ENCODE results near the gene PNPT1.
A peak's percentile ranks its signal among the peaks of the same experiment; 100 is the strongest.
"Not testable (repeated sequence)": the region's sequence is repeated elsewhere in the genome, so short reads cannot be mapped to it uniquely, and the experiment has no call there.

PNPT1 gene

DNA sequence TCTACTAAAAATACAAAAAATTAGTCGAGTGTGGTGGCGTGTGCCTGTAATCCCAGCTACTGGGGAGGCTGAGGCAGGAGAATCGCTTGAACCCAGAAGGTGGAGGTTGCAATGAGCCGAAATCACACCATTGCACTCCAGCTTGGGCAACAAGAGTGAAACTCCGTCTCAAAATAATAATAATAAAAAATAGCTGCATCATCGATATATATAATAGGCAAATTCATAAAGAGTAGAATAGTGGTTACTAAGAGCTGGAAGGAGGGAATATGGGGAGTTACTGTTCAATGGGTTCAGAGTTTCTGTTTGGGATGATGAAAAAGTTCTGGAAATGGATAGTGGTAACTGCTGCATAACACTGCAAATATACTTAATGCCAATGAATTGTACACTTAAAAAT, 96.8 kb downstream of the PNPT1 start:
- not testable (repeated sequence) for DNase-seq (ENCODE audit: low read depth)

DNA sequence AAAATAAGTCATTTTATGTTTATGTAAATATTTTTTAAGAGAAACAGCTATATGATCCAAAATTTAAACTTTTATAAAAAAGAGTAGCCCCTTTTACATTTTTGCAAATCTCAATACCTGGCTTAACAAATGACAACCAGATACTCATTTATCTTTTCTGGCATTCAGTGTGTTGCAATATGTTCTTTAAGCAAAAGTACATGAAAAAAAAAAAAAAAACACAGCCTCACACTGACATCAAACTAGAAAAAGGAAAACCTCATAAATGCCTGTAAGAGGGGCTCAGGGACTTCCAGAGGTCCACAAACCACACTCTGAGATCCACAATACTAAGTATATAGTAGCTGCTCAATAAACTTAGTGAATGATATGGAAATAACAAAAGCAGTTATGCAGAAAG, 98.1 kb downstream of the PNPT1 start:
- no peak for DNase-seq (ENCODE audit: low read depth)

DNA sequence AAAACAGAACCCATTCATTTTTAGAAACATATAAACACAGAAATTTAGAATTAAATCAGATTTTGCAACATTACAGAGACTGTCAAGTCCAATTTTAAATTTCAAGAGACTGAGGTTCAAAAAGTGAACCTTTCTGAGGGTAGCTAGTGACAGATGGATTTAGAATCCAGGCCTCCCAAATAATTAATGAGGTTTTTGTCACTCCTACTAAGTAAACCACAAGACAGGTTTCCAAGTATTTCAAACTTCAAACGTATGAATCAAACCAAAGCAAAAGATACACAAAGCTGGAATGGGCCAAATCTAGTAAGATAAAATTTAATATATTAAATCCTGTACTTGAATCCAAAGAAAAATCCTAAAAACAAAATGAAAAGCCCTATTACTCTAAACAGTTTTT, 101.5 kb downstream of the PNPT1 start:
- no peak for DNase-seq (ENCODE audit: low read depth)

DNA sequence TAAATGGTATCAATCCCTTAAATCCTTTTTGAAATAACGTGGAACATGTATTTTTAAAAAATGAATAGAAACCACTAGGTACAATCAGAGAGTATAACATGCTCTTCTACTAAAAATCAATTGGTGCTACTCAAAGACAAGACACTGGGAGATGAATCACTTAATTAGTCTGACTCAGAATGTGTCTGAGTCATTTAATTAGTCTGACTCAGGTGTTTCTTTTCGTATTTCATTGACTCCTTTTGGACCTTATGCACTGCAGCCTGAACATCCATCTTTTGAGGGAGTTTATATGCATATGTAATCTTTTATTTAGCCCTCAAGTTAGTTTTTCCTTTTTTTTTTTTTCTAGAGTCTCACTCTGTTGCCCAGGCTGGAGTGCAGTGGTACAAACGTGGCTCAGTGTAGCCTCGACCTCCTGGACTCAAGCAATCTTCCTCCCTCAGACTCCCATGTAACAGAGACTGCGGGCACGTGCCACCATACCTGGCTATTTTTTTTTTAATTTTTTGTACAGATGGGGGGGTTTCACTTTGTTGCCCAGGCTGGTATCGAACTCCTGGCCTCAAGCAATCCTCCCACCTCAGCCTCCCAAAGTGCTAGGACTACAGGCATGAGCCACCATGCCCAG, 102.7 kb downstream of the PNPT1 start:
- DNase-seq (ENCODE audit: low read depth), result peak; percentile 53

DNA sequence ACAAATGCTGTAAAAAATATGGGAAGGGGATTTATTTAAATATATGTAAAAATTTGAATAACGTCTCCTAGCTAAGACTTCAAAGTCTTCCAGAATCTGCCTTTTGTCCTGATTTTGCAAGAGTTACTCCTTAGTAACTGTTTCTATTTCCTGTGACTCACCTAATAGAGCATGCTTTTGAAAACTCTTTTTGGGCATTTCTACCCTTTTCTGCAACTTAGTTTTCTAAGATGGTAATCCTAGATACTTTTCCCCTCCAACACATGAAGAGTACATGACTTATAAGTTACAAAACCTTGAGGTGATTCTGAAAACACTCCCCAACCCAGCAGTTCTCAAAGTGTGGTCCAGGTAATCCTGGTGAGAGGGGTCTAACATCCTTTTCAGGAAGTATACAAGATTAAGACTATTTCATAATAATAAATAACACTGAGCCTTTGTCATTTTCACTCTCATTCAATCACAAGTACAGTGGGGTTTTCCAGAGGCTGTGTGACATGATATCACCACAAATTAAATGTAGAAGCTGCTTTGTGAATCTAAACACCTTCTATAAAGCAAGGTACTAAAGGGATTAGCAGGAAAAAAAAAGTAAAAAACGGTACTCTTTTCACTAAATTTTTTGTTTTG, 108.1 kb downstream of the PNPT1 start:
- peak; percentile 61 for DNase-seq (ENCODE audit: low read depth)
